GM19324 (cell line): ENCODE results near the gene KCNK10.

Experiments used
- ATAC-seq: cut with Tn5 transposase; IDR thresholded peaks from one replicate; pipeline ENCODE4 v1.9.1; 2021; ENCODE audit warnings: mild to moderate bottlenecking, moderate library complexity; ENCODE audit not compliant: unreplicated experiment, low FRiP score

Gene KCNK10

DNA sequence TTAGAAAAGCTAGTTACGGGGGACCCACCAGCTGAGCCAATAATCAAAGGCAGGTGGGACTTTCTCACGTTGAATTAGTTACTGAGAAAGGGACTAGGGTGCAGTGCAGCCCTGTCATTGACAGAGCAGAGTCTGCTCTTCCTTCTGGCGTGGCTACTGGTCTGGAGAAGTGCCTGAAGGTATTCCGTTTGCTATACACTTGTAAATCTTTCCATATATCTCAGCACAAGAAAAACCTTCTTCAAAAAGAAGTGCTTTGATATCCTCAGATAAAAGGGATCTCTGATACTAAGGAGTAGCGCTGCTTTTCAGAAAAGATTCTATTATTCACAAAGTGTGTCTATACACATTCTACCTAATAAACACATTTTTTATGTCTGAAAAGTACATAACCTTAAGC, 91.5 kb downstream of the KCNK10 start:
- ATAC-seq, result no peak

DNA sequence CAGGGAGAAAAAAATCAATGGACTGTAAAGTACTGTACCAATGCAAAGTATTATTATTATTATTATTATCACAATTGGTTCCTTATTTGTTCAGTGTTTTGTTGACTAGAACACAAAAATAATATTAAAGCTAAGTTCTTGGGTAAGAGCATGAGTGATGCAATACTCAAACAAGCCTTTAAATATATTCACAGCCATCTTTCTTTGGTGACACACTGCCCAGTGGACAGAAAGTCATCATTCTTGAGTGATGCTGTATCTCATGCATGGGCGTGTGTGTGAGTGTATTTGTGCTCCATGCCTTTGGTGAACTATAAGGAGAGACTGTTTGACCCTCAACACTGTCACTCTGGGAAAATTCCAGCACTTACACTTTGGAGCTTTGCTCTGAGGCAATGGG, 93.6 kb downstream of the KCNK10 start:
- no peak for ATAC-seq

DNA sequence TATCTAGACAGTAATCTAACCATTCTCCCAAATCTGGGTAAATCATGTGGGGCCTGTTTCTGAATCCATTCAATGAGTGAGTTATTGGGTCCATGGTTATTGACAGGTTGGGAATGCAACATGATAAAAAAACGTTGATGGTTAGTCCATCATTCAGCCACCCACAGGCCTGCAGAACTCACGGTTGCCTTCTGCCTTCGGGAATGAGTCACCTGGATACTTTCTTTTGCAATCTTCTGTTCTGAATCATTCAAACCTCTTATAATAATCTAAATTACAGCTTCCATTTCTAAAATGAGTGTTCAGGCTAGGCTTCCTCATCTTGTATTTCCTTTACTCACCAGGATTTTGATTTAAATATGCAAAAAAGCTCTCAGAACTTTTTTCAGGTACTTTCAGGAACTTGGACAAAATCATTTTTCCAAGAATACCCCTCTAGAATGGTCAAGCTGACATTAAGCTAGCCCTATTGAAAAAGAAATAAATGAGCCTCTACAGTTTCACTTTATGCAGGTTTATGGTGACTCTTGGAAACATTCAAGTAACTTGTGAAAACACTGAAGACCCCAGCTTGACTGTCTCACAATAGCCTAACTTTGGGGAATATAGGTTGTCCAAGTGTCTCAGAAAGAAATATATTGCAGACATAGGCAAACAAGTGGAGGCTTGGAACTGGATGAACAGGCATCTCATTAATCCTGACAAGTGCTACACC, 94.4 kb downstream of the KCNK10 start:
- no peak for ATAC-seq

DNA sequence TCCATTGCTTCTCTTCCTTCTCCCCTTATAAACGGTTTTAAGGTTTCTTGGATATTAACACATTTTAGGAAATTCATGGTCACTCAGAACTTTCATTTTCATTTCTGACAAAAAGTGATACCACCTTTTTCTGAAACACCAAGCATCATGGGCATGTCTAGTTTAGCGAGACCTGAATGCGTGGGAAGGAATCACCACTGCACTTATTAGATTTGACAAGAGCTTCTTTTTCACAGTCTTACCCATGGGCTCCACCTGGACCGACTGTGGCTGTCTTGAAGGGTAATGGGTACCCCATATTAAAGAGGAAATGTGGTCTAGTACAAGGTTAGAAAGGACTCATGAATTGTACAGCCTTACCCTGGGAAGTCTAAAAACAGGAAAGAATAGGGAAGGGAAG, 95.4 kb downstream of the KCNK10 start:
- ATAC-seq, result no peak

DNA sequence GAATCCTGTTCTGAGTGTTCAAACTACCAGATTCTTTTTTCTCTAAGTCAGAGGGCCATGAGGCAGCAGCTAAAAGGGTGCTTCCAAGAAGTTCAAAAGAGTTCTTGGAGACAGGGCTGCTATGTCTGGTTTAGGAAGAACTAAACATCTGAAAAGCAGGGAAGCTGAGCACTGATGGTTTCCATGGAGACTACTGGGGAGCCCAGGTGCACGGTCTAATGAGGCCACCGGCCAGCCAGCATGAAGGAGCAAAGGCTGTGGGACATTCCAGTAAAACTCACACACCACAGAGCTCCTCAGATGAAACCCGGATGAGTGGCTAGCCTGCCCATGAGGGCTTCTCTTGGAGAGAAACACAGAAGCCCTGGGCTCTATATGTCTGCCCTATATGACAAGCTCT, 97.3 kb downstream of the KCNK10 start:
- ATAC-seq, result no peak

DNA sequence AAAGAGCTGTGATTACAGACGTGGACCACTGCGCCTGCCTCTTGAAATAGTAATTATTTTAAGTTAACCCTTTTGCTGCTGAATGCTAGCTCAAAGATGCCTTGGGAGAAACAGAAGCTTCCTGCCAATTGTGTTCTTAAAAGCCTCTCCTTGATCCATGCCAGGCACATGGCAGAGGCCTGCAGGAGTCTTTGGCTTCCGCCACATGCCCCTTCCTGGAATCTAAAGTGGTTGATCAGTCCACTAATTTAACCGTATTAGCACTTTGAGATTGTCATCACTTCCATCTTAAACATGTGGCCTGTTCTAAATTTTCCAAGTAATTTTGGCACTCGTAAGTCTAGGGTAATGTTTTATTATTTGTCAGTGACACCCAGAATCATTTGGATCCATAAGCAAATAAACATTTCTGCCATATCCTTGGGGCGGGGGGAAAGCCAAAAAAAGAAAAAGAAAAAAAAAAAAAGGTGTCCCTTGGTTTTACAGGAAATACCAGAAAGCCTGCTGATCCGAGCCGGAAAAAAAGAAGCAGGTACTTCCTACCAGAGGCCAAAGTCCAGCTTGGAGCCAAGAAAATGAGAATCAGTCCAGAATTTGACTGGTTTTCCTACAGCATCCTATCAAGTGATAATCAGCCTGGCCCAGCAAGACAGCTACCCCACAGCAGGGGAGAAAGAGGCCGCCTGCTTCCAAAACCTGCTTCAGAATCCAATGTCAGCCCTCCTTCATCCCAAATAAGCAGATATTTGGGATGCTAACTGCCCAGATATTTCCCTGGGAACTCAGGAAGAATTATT, 104.8 kb downstream of the KCNK10 start:
- no peak for ATAC-seq

DNA sequence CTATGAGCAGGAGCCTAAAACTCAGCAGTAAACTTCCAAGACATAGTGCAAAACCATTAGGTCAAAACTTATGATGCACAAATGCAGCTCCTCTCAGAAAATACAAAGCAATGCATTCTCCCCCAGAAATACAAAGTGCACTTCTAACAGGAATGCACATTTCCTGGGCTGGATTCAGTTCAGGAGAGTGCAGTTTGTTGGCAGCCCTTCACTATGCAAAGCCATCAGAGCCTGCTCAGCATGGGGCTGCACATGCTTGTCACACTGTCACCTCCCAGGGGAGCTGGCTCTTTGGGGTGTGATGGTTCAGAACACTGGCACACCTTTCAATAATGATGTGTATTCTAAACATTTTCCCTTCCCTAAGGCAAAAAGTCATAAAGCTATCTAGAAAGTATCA, 110.4 kb downstream of the KCNK10 start:
- no peak for ATAC-seq

DNA sequence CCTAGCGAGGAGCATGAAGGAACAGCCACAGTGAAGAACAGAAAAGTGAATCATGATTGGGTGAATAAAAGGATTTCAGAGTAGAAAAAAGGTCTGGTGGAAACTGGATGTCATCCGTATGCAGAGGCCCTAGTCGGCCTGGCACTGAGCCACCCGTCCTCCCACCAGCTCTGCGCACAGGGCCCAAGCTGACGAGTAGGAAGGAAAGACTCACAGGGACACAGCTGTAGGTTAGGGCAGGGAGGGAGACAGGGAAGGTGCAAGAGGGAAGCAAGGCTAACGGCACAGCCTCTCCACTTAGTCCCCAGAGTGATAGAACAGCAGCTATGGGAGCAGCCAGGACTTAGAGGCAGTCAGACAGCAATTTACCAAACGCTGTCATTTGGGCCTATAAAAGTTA, 112.6 kb downstream of the KCNK10 start:
- no peak for ATAC-seq

DNA sequence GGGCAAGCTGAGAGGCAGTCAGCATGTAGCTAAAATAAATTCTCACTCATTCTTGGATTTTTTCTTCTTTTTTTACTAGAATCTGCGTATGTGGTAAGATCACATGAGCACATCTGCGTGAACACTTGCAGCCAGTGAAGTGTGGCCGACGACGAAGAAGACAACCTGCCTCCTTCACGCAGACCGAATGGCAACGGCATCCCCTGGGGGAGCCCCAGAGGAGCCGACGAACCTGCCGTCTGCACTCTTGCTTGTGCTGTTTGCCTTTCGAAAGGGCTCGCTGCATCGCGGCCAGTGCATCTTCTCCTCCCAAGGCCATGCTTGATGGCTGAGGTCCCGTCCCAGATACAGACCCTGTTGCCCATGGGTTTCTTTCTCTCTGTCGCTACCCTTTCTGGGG, 113.8 kb downstream of the KCNK10 start:
- no peak for ATAC-seq

DNA sequence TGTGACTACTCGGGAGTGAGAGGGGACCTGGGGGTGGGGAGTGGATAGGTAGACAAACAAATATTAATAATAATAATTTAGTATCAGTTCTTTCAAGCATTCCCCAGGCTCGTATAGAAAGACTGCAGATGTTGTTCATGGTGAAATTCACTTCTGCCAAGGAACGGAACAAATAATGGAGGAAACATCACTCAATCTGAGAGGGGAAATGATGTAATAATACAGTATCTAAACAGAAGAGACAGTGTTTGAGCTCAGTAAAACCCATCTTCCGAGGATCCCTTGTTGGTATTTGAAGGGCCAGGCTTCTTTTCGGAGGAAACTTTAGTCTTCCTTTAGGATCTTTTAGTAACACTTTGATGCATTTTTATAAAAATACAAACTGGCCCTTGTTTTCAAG, 114.2 kb downstream of the KCNK10 start:
- ATAC-seq, result no peak

DNA sequence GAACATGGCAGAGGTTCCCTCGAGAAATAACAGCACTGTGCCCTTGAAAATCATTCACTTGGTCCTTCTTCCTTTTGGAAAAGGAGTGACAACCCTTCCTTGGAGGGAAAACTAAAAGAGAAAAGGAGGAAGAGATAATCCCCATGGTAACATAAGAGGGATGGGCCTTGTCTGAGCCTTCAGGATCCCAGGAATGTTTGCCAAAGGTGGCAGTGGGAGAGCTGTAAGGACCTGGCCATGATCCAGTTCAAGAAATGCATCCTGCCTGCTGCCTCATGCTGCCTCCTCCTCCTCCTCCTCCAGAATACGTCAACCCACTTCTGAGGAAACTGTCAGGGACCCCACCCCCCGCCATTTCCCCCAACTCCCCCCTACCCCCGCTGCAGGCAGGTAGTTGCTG, 118.8 kb downstream of the KCNK10 start:
- no peak for ATAC-seq

DNA sequence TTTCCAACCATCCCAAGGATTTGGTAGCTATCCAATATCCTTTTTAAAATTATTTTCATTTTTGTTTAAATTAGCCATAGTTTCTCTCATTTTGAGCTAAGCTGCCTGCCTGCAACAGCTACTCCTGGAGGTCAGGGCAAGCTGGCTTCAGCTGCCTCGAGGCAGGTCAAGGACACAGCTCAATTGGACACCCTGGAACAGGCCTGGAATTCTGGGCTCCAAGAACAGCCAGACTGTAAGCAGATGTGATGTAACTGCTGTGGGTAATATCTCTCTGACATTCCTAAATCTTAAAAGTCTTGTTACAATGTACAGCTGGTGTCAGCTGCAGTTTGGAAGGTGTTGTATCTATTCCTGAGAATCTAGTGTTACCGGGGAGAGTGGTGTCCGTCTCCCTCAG, 119.8 kb downstream of the KCNK10 start:
- ATAC-seq, result no peak

DNA sequence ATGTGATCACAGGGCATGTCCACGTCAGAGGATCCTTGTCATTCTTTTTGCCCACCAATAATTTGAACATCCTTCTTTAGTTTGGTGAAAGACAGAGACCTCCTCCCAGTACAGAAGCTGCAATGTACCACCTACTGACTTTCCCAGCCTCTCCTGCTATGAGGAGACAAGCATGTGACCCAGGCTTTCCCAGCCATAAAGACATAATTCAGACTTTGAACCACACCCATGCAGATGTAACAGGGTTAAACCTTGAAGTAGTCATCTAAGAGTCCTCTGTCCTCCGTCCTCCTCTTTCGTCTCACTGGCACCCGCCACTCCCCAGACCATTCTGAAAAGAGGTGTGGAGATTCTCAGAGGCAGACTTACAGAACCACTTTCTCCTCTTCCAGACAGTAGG, 120.8 kb downstream of the KCNK10 start:
- ATAC-seq, result no peak

DNA sequence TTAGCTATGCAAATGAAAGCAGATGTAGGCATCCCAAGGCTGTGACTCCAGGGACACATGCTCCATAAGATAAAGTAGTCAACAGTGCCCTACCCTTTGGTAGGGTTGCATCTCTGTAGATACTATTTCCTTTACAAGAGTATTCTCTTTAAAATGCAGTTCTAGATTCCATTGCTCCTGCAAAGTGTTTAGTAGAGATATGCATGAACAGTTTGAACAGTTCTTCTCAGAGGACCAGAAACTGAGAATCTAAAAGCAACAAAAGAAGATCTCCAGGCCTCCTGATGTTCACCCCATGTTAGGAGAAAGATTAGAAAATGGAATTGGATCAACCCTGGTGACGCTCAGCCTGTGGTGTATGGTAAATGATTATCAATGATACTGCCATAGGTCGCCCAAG, 121.2 kb downstream of the KCNK10 start:
- ATAC-seq, result no peak

DNA sequence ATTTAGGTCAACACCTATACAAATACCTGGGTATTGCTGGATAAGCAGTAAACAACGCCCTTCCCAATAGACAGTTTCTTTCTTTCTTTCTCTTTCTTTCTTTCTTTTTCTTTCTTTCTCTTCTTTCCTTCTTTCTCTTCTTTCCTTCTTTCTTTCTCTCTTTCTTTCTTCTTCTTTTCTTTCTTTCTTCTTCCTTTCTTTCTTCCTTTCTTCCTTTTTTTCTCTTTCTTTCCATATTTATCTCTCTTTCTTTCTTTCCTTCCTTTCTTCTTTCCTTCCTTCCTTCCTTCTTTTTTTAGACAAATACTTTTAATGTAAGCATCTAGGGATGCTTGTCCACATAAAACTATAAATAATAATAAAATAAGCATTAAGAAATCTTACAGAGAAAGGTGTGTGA, 123.2 kb downstream of the KCNK10 start:
- ATAC-seq, result no peak

DNA sequence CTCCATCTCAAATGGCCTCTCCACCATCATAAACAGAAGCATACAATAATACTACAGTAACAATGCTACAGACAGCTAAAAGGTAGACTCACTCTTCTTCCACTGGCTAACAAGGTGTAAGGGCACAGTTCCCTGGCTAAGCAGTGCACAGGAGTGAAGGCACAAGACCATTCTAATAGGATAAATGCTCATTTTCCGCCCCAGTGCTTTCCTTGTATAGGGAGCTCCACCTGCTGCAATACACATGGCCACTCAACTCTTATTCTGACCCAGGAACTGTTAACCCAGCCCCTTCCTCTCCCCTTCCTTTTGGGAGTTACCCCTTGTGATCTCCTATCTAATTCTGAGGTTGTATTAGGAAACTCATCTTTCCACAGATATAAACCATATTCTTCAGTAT, 124.6 kb downstream of the KCNK10 start:
- no peak for ATAC-seq

DNA sequence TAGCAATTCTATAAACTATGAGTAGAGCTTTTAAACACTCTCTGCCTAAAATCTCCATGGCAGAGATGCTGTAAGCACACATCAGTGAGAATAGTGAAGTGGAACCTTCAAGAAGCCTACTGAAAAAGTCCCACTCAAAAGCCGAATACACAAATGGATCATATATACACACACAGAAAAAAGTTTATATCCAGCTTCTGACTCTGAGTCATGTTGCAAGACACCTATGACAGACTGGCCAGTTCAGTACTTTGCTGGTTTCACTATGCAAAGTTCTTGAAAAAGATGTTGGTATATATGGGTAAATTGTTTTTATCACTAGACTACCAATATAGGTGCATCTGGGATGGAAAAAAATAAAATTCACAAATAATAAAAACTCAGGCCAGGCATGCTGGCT, 126.1 kb downstream of the KCNK10 start:
- no peak for ATAC-seq

DNA sequence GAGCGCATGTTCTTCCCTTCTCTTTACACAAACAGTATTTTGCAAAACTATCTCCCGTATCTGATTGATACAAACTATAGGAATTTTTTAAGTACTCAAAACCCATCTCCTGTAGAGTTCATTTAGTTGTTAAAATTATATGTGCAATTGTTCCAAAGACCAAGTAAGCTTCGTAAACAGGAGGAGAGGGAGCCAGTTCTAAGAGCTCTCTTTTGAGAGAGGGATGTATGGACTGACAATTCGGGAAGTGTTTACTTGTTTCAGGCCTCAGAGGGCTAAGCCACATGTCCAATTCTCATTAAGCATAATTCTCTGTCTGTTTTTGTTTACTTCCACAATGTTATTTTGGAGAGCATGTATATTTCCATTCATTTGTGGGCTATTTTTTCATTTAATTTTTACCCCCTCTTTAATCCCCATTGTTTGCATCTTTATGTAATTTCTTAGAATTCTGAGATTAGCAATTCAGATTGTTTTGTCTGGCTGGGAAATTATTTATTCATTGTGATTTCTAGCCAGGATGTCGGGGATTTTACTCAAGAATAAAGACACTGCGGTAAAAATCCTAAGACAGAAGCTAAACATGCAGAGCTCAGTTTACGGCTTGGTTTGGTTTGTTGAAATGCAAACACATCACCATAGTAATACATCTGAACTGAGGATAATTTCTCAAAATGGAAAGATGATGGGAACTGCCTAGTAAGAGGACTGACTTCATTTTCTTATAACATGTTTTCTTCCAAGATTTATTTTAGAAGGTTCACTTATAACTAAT, 126.8 kb downstream of the KCNK10 start:
- no peak for ATAC-seq

DNA sequence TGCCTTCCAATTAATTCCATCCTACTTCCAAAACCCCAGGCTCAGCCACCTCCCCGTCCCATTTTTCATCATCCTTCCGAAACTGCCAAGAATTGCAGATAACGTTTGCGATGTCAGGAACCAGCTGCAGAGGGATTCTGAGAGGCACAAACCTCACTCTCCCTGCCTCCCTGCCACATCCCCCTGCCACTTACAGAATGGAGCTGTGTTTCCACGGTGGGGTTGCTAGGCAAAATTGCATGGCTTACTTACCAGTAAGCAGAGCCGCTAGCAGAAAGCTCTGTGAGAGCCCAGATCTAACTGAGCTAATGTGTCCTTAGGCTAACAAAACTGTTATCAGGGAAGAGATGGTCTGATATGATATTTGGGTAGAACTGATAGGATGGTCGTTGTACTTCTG, 127.4 kb downstream of the KCNK10 start:
- ATAC-seq, result no peak

DNA sequence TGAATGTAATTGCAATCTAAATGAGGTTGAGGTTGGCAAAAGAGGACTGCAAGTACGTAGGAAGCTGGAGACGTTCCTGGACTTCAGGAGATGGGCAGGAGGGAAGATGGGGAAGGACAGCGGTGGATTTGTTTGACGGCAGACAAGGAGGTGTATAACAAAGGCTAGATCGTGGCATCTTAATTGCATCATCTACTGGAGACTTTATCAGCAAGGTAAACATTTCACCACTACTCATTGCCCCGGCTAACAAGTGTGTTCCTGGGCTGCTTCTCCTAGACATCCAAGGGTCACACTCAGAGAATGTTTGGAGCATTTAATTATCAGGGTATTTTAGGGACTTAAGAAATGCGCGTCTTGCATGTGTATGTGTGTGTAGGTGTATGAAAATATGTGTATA, 128.5 kb downstream of the KCNK10 start:
- no peak for ATAC-seq

DNA sequence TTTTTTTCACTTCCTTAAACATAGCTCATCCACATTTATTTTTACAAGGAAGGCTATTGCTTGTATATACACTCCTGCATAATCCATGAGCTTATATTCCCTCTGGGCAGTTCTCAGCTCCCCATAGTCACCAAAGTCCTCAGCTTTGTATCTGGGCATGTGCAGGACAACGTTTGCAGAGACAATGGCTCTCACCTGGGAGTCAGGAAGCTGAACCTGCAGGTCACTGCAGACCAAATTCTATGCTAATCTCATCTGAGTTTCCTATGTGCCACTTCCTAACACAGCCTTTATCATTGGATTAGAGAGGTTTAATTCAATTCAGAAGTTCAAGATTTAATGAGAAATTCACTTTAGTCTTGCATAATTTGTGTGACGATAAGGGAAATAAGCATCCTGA, 131.5 kb downstream of the KCNK10 start:
- ATAC-seq, result no peak
